Activated naive CD4-positive, alpha-beta T cell treated with anti-CD3 and anti-CD28 coated beads, Interleukin-2, amount 50 U/mL, for 72 hours (primary cell): ENCODE measurements around the gene CD109. TPM values are rescaled to one million over a fixed set of nuclear protein-coding genes. Genes with fewer than 3 reads are reported as not detected.
"Not testable (repeated sequence)": the region's sequence is repeated elsewhere in the genome, so short reads cannot be mapped to it uniquely, and the experiment has no call there.

Experiments used
- ATAC-seq, 2 donors: fragments of 150-1000 bp; cut with Tn5 transposase; 2 replicates each; pipeline ENCODE4 v1.10.0; 2021; ENCODE audit warnings: mild to moderate bottlenecking in 2 of 2, moderate library complexity in 2 of 2
- DNase-seq, 2 donors: peaks; one replicate each; pipeline ENCODE4 v3.0.0; 2021 to 2022; ENCODE audit warnings: low spot score in 2 of 2
- H3K27ac Mint-ChIP-seq, 2 donors: one replicate each; pipeline ENCODE4 v1.8.0; 2022; ENCODE audit warnings: mild to moderate bottlenecking in 2 of 2, mixed read lengths in 2 of 2
- H3K36me3 Mint-ChIP-seq, 2 donors: one replicate each; pipeline ENCODE4 v1.8.0; 2022; ENCODE audit warnings: mixed read lengths in 2 of 2
- H3K9me3 Mint-ChIP-seq, 2 donors: one replicate each; pipeline ENCODE4 v1.8.0; 2022; ENCODE audit warnings: mixed read lengths in 2 of 2
- total RNA-seq, 2 donors: library from RNA; stranded (reverse); gene quantifications; one replicate each; pipeline ENCODE4 v1.2.3, GENCODE V29; 2022

CD109 gene
- total RNA-seq, 2 donors from 2014 or later: 15.4 to 30.3 TPM

DNA sequence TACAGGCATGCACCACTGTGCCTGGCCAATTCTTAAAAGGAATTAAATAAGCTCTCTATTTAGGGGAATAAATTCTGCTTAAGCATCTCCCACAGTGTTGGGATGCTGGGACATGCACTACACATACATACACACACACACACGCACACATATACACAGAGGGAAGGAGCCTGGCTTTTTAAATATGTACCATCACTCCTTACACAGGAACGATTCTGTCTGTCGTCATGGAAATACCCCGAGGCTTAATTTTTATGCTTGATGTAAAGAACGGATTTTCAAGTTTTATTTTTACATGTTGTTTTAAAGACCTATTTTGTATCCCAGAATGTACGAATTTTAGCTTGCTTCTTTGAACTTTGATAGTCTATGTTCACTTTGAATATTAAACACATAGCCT lies 95.3 kb downstream of the CD109 start:
- DNase-seq (no peak), ATAC-seq (no peak)
- Mint-ChIP-seq H3K36me3 (peaks cover 6 to 31% of the 10 kb centered on the region in 2 donors), H3K9me3 (no peaks in the 10 kb centered on the region), H3K27ac (no peak overlapping the region)

DNA sequence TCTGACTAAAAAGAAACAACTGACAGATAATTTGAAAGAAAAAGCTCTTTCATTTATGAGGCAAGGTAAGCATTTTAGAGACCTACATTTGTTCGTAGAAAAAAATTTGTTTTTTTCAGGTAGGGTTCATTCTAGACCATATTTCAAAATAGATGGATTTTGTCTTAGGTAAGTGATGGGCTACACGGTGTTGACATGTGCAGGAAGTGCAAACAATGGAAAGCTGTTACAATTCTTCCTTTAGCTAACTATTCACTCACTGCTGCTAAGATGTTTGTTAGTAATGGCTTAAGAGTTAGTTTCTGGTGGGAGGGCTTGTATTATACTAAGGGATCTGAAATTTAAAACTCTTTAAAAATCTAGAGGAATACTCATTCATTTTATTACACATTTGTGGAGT lies 96.7 kb downstream of the CD109 start:
- peaks cover 6 to 19% of the 10 kb centered on the region in 2 donors for H3K36me3 Mint-ChIP-seq
- H3K9me3 Mint-ChIP-seq: no peaks in the 10 kb centered on the region
- ATAC-seq (no peak), DNase-seq (no peak)
- no peak overlapping the region for H3K27ac Mint-ChIP-seq

DNA sequence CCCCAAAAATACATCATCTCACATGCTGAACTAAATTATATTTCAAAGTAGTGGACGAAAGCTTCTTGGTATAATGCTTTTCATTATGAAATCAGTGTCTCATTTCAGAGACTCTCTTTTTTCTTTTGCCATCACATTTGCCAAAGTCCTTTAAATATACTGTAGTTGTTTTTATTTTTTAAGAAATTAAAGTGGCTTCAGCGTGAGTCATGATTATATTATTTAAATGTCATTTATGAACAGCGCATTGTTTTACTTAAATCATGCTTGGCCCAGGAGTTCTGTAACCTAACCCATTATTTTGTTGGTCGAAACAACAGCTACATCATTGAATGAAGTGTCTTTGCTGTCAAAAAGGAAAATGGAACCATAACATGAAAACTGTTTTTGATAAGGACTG lies 100.9 kb downstream of the CD109 start:
- no peak overlapping the region for H3K27ac Mint-ChIP-seq
- no peak for DNase-seq
- no peaks in the 10 kb centered on the region for H3K9me3 Mint-ChIP-seq
- H3K36me3 Mint-ChIP-seq: peaks cover 12 to 31% of the 10 kb centered on the region in 2 donors
- no peak for ATAC-seq

DNA sequence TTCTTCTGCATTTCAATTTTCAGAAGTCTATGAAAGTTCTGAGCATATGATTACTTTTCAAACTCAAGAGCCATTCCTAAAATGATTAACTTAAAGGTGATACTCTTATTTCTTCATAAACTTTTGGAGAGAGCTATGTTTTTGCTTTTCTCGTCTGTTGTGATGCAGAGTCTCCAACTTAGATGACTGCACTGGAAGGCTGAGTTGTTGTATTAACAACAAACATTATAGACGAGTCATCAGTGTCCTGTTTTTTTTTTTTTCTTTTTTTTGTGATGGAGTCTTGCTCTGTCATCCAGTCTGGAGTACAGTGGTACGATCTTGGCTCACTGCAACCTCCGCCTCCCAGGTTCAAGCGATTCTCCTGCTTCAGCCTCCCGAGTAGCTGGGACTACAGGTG lies 101.9 kb downstream of the CD109 start:
- Mint-ChIP-seq H3K27ac (no peak overlapping the region), H3K36me3 (peaks cover 10 to 27% of the 10 kb centered on the region in 2 donors), H3K9me3 (no peaks in the 10 kb centered on the region)
- DNase-seq (no peak), ATAC-seq (peak in 1 of 2 donors; percentile 10)

GRCh38 chr6:73798592-73798991 lies 102.6 kb downstream of the CD109 start:
- ATAC-seq (peak; percentile 79 to 88), DNase-seq (peak in 1 of 2 donors; percentile 18)
- Mint-ChIP-seq H3K9me3 (no peaks in the 10 kb centered on the region), H3K27ac (peak overlapping the region; percentile 69 to 76), H3K36me3 (peaks cover 6 to 27% of the 10 kb centered on the region in 2 donors)

- Mint-ChIP-seq H3K36me3 (peaks cover 13 to 43% of the 10 kb centered on the region in 2 donors), H3K9me3 (no peaks in the 10 kb centered on the region), H3K27ac (no peak overlapping the region)
- ATAC-seq (no peak), DNase-seq (no peak)
Observed at GRCh38 chr6:73800997-73801396, 105.0 kb downstream of the CD109 start.

- DNase-seq (no peak), ATAC-seq (no peak)
- Mint-ChIP-seq H3K27ac (no peak overlapping the region), H3K36me3 (peaks cover 13 to 47% of the 10 kb centered on the region in 2 donors), H3K9me3 (no peaks in the 10 kb centered on the region)
Observed at GRCh38 chr6:73801652-73802268, 105.8 kb downstream of the CD109 start.

- Mint-ChIP-seq H3K27ac (peak overlapping the region in 1 of 2 donors; percentile 14), H3K9me3 (no peaks in the 10 kb centered on the region), H3K36me3 (peaks cover 13 to 49% of the 10 kb centered on the region in 2 donors)
- ATAC-seq (no peak), DNase-seq (no peak)
Observed at GRCh38 chr6:73802366-73802765, 106.4 kb downstream of the CD109 start.

- DNase-seq (peak in 1 of 2 donors; percentile 14), ATAC-seq (peak; percentile 41 to 85)
- Mint-ChIP-seq H3K9me3 (no peaks in the 10 kb centered on the region), H3K27ac (peak overlapping the region in 1 of 2 donors; percentile 48), H3K36me3 (peaks cover 13 to 43% of the 10 kb centered on the region in 2 donors)
Observed at GRCh38 chr6:73803562-73804241, 107.7 kb downstream of the CD109 start.

GRCh38 chr6:73805221-73805620 lies 109.2 kb downstream of the CD109 start:
- not testable (repeated sequence) for H3K27ac Mint-ChIP-seq, ATAC-seq, DNase-seq, H3K9me3 Mint-ChIP-seq
- H3K36me3 Mint-ChIP-seq: peaks cover 7 to 29% of the 10 kb centered on the region in 2 donors

DNA sequence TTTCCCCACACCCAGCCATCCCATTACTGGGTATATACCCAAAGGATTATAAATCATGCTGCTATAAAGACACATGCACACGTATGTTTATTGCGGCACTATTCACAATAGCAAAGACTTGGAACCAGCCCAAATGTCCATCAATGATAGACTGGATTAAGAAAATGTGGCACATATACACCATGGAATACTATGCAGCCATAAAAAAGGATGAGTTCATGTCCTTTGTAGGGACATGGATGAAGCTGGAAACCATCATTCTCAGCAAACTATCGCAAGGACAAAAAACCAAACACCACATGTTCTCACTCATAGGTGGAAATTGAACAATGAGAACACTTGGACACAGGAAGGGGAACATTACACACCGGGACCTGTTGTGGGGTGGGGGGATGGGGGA lies 110.0 kb downstream of the CD109 start:
- not testable (repeated sequence) for H3K9me3 Mint-ChIP-seq, ATAC-seq, H3K27ac Mint-ChIP-seq, DNase-seq
- H3K36me3 Mint-ChIP-seq: peaks cover 7 to 35% of the 10 kb centered on the region in 2 donors

DNA sequence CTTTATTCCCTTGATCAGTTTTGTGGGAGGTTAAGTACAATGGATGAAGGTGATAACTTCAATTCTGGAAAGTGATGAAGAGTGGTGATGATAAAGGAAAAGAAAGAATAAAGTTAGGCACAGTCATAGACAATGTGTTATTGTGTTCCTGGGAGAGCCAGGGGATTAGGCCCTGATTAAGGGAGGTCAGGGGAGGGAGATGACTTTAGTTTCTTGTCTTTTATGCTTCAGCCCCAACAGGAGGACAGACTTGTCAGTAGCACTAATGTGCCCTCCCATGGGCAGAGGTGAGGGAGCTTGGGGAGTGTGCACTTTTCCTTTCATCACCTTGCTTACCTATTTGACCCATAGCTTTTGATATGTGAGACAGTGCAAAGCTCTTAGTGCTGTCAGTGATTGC lies 115.7 kb downstream of the CD109 start:
- ATAC-seq (no peak), DNase-seq (no peak)
- peaks cover 5 to 17% of the 10 kb centered on the region in 2 donors for H3K36me3 Mint-ChIP-seq
- H3K27ac Mint-ChIP-seq: no peak overlapping the region
- H3K9me3 Mint-ChIP-seq: no peaks in the 10 kb centered on the region

DNA sequence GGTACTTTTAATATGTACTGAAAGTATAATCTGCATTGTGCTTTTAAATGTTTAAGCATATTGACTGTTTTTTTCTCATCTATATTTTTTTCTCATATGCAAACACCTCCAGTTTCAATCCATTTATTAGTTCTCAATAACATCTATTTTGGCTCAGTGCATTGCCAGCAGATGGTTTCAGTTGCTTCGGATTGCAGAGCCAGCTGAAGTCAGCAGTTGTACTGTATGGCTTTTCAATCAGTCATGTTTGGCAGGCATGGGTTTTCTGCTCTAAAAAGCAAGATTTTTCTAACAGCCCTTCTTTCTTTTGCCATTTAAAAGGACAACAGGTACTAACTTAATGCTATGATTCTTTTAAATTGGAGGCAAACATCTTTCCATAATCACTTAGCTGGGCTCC lies 121.2 kb downstream of the CD109 start:
- DNase-seq (no peak), ATAC-seq (no peak)
- Mint-ChIP-seq H3K27ac (no peak overlapping the region), H3K36me3 (peaks cover 5 to 35% of the 10 kb centered on the region in 2 donors), H3K9me3 (peaks cover 5 to 6% of the 10 kb centered on the region in 2 donors)

DNA sequence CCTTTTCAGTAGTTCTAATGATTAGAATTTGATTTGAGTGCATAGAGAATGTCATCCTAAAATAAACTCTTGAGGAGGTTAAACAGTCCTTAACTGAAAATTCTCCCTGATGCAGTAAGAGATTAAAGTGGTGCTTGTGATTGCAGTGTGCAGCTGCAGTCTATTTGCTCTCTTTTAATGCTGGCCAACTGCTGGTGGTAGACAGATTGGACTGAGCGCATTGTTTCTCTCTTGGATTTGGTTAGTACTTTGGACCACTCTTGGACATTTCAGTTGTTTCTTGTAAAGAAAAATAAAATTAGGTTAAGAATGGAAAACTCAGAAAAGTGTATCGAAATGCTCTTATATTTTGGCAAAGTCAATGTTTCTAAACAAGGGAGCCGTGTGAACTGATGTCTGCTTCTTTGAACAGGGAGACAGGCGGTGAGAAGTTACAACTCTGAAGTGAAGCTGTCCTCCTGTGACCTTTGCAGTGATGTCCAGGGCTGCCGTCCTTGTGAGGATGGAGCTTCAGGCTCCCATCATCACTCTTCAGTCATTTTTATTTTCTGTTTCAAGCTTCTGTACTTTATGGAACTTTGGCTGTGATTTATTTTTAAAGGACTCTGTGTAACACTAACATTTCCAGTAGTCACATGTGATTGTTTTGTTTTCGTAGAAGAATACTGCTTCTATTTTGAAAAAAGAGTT lies 127.2 kb downstream of the CD109 start:
- H3K9me3 Mint-ChIP-seq: peaks cover 5 to 6% of the 10 kb centered on the region in 2 donors
- DNase-seq (no peak), ATAC-seq (no peak)
- no peak overlapping the region for H3K27ac Mint-ChIP-seq
- H3K36me3 Mint-ChIP-seq: peaks cover 5 to 30% of the 10 kb centered on the region in 2 donors

DNA sequence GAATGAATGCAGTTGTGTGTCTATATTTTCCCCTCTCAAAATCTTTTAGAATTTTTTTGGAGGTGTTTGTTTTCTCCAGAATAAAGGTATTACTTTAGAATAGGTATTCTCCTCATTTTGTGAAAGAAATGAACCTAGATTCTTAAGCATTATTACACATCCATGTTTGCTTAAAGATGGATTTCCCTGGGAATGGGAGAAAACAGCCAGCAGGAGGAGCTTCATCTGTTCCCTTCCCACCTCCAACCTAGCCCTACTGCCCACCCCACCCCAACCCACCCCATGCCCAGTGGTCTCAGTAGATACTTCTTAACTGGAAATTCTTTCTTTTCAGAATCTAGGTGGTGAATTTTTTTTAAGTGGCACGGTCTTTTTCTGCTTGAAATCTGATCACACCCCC lies 127.8 kb downstream of the CD109 start:
- peaks cover 5 to 6% of the 10 kb centered on the region in 2 donors for H3K9me3 Mint-ChIP-seq
- ATAC-seq: no peak

DNA sequence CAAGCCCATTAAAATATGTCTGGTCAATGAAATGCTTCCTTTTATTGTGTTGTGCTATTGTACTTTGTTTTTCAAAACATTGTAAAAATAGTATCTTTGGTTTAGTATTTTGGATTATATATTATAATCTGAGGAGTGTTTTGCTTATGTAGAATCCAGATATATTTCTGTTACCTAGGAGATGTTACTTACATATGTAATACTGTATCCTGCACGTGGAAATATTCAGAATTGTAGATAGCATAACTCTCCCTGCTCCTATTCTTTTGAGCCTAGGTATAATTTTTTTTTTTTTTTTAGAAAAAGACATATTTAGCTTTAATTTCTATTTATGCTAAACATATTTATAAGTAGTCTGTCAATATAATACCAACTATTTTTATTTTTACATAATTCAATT lies 130.6 kb downstream of the CD109 start:
- H3K9me3 Mint-ChIP-seq: no peaks in the 10 kb centered on the region
- H3K27ac Mint-ChIP-seq: no peak overlapping the region
- no peak for ATAC-seq
- H3K36me3 Mint-ChIP-seq: no peaks in the 10 kb centered on the region
- no peak for DNase-seq

More for the DNA sequence above, 127.8 kb downstream of the CD109 start:
- H3K27ac Mint-ChIP-seq: no peak overlapping the region
- peaks cover 5 to 26% of the 10 kb centered on the region in 2 donors for H3K36me3 Mint-ChIP-seq
- no peak for DNase-seq

GRCh38 chr6:73830119-73830518 lies 134.1 kb downstream of the CD109 start:
- ATAC-seq (no peak), DNase-seq (no peak)
- Mint-ChIP-seq H3K27ac (no peak overlapping the region), H3K9me3 (no peaks in the 10 kb centered on the region), H3K36me3 (no peaks in the 10 kb centered on the region)
